ENCODE measurements around the gene ZNF70. TPM values are rescaled to one million over a fixed set of nuclear protein-coding genes. Genes with fewer than 3 reads are reported as not detected.

The ZNF70 gene
- 1 to 10 TPM; 4.6 to 8.4 (median 6.3) TPM for polyA plus RNA-seq (ENCODE audit: insufficient read length in 4 of 4)

DNA sequence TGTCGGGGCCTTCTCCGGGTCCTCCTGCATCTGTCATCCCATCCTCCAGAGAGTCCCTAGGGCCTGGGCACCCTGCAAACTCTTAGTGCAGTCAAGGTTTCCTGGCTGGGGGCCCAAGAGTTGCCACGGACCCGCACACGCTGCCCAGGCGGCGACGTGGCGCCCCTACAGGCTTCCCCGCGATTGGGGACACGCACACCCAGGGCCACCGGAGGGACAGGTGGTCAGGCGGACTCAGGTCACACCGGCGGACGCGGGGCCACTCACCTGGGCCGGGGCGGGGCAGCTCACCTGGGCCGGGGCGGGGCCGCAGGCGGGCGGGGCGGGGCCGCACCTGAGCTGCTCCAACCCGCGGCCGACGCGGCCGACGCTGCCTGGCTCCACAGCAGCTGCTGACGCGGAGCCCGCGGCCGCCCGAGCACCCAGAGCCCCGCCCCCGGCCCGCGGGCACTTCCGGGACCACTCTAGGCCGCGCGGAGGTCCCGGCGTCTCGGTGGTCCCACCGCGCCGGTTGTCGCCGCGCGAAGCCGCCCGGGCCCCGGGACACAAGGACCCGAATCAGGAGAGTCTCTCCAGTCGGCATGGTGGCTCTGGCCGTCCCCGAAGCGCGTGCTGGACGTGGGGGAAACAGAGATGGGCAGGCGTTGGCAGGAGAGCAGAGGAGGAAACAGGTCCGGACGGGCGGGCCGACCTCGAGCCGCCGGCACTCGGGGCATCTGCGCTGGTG, at the start of gene ZNF70:
Gene ZNF70, minus strand, starts transcription at position 399 of the 727 bp plus-strand sequence. CDS start 5,972 bp downstream, outside the sequence.
- peak in 3 of 4 donors; percentile 71 to 79 (median 72) for DNase-seq (ENCODE audit: low read depth in 4 of 4, low spot score in 2 of 4)

DNA sequence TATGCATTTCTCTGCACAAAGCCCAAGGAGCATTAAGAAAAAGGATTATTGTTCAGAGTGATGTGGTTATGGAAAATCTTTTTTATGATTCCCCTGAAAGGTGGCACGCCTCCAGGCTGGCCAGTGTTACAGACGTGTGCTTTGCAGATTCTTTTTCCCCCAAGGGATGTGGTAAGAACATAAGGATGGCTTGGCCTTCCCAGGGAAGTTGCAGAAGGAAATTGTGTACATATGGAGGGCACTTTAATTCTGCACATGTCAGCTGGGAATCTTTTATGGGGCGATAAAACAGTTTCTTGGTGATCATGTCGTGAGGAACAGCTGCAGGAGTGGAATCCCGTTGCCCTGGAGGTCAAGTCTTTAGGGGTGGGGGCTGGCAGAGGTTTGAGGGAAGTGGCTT, 45.5 kb upstream of the ZNF70 start:
- DNase-seq (ENCODE audit: low read depth in 4 of 4, low spot score in 2 of 4) = no peak

DNA sequence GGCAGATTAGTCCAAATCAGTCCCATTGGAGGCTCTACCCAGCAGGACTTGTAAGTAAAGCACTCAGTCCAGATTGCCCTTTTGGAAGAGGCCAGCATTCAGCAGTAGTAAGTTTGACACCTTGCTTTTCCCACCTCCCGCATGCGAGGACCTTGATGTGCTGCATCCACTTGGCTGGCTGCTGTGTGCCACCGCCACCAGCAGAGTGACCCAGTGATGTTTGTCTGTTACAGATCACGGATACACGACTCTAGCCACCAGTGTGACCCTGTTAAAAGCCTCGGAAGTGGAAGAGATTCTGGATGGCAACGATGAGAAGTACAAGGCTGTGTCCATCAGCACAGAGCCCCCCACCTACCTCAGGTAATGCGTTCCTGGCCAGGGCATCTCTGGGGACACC, 42.4 kb upstream of the ZNF70 start:
- no peak for DNase-seq (ENCODE audit: low read depth in 4 of 4, low spot score in 2 of 4)

DNA sequence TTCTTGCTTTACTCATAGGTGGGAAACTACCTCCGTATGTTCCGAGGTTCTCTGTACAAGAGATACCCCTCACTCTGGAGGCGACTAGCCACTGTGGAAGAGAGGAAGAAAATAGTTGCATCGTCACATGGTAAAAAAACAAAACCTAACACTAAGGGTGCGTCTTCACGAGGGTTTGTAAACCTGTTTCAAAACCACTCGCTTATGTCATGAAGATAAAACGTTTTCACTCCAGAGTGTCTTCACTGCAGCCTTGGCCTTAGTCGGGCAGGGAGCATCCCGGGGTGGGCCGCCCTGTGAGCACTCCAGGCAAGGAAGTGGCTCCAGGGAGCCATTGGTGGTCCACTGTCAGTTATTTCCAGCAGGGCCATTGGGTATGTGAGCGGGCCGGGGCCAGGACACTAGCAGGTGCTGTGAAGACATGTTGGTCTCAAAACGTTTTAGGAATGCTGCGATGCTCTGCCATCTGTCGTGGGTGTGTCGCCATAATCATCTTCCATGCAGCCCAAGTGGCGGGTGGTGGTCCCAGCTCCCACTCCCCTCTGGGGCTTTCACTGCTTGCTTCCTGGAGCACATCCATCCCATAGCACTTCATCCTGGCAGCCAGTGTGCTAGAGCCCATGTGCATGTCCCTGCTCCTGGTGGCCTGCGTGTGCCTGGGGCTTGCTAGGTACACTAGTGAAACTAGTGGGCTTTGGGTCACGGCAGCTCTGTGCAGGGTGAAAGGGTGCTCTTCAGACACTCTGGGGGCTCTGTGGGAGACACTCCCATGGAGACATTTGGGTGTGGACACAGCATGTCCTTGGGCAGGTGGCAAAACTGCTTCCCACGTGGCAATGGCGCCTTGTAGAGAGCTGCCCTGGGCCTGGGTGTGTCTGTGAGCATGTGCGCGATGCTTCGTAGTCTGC, 41.1 kb upstream of the ZNF70 start:
- DNase-seq (ENCODE audit: low read depth in 4 of 4, low spot score in 2 of 4) = no peak

DNA sequence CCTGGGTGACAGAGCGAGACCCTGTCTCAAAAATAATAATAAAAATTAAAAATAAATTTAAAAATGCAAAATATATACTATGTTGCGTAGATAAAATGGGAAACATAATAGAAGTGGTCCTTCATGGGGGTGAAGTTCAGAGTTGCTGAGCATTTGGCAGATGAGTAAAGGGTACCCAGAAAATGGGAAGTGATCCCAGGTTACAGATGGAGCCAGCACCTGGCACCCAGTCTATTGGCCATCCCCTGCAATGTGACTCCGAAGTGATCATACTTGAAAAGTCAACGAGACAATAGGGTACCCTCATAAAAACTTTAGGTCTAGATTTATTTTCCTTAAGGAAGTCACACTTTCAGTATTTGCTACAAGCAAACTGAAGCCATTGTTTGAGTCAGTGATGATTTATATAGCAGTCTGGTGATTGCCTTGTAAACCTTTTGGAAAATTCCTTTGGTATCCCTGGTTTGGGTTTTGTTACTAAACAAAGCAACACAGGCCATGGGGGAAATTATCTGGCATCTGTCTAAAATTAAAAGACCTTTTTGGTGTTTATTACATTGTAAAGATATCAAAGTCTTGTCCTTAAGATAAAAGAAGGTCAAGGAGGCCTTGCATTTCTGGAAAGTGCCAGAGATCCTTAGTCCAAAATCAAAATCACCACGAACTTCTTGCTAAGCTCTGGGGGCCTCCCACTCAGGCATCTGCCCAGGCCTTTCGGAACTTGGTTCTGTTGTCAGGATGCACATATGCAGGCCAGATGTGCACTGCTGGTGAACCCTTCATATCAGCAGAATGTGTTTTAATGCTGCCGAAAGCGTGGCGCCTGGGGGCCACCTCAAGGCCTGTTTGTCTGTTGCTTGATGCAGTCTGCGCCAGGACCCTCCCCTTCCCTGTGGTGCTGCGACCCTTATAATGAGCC, 40.2 kb upstream of the ZNF70 start:
- DNase-seq (ENCODE audit: low read depth in 4 of 4, low spot score in 2 of 4) = no peak

DNA sequence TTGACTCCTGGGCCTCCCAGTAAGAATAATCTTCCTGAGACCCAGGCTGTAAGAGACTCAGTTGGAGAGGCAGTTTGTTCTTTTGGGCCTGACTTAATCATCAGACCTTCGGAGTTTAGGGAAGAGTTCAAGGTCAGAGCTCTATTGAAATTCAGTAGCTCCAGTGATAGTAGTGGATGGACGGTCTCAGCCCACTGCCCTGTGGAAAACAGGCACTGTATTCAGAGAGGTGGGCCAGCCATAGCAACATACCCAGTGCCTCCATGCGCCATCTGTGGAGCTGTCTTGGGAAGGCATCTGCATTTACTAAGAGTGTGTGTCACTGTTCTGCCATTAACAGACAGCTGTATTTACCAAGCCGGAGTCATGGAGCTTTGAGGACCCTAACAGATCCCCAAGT, 38.7 kb upstream of the ZNF70 start:
- no peak for DNase-seq (ENCODE audit: low read depth in 4 of 4, low spot score in 2 of 4)

DNA sequence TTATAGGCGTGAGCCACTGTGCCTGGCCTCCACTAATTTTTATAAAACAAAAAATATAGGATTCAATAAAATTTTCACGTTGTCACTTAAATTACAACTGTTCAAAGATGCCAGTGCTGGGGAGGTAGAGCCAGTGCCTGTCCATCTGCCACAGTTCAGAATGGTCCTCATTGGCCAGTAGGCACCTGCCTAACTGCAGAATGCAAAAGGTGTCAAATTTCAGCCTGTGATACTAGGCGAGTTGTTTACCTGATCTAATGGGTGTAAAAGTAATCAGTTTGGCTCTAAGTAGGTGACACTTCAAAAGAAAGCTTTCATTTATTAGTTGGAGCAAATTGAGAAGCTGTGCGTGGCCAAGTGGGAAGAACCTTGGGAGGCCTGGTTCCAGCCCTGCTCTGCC, 38.2 kb upstream of the ZNF70 start:
- no peak for DNase-seq (ENCODE audit: low read depth in 4 of 4, low spot score in 2 of 4)

DNA sequence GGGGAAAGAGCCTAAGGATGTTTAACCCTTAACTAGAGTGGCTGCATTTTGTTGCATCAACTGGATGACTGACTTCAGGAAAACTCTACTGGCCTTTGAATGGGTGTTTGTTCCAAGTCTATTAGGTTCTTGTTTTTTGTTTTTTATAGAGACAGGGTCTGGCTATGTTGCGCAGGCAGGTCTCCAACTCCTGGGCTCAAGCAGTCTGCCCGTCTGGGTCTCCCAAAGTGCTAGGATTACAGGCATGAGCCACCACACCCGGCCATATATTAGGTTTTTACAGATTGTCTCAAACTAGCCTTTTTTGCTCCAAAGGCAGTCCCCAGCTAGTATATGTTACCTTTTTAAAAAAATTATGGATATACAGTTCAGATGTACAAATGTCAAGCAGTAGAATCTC, 37.0 kb upstream of the ZNF70 start:
- no peak for DNase-seq (ENCODE audit: low read depth in 4 of 4, low spot score in 2 of 4)

DNA sequence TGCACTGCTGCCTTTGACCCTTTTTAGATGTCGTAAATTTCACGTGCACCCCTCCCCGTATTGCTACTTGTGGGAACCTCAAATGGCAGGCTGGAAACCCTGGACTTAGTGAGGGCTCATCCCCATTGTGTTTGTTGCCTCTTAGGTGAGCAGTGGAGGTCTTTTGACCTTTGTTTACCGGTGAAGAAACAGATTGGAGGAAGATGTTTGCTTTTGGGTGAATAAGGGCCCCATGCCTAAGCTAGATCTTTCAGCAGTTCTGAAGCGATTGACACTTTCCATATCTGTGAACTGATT, 36.6 kb upstream of the ZNF70 start:
- no peak for DNase-seq (ENCODE audit: low read depth in 4 of 4, low spot score in 2 of 4)

DNA sequence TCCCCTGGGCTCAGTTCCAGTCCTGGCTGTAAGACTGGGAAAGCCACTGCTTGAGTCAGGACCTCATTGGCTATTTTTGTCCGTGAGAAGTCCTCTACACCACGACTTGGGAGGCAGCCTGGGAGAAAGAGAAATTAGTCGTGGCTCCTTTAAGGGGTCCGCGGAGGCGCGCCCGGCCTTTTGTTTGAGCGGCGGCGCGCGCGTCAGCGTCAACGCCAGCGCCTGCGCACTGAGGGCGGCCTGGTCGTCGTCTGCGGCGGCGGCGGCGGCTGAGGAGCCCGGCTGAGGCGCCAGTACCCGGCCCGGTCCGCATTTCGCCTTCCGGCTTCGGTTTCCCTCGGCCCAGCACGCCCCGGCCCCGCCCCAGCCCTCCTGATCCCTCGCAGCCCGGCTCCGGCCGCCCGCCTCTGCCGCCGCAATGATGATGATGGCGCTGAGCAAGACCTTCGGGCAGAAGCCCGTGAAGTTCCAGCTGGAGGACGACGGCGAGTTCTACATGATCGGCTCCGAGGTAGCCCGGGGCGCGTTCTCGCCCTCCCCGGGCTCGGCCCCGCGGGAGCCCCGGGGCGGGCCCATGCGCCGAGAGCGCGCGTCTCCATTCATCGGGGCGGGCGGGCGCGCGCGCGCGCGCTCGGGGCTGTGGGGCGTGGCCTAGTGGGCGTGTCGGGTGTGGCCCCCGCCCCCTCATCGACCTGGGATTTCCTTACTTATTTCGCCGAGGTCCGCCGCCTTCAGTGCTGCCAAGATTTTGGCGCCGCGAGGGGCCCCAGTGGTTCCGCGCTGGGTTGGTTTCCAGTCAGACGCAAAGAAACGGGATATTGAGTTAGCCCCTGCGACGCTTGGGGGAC, 36.1 kb upstream of the ZNF70 start, which contains the start of gene SMARCB1:
Gene SMARCB1, plus strand, starts transcription at position 215 of the 848 bp plus-strand sequence. Its CDS starts 204 bp downstream, at position 419.
- DNase-seq (ENCODE audit: low read depth in 4 of 4, low spot score in 2 of 4) = peak; percentile 72 to 85 (median 77)

DNA sequence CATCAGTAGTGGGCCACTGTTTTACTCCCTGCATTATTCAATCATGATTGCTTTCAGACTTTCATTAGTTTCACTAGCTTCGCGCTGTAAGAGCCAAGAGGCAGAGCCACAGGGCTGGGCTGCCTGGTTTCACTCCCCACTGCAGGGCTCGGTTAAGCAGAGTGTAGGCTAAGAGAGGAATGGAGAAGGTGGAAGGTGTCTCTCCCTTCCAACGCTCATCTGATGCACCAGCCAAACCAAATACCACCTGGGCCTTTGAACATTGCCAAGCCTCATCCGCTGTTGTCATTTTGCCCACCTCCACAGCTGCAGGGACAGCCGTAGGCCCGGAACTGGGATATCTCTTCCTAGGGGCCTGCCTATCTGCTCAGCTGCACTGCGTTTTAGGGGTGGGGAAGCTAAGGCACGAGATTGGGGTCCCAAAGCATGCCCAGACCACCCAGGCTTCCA, 35.4 kb upstream of the ZNF70 start:
- DNase-seq (ENCODE audit: low read depth in 4 of 4, low spot score in 2 of 4) = no peak

DNA sequence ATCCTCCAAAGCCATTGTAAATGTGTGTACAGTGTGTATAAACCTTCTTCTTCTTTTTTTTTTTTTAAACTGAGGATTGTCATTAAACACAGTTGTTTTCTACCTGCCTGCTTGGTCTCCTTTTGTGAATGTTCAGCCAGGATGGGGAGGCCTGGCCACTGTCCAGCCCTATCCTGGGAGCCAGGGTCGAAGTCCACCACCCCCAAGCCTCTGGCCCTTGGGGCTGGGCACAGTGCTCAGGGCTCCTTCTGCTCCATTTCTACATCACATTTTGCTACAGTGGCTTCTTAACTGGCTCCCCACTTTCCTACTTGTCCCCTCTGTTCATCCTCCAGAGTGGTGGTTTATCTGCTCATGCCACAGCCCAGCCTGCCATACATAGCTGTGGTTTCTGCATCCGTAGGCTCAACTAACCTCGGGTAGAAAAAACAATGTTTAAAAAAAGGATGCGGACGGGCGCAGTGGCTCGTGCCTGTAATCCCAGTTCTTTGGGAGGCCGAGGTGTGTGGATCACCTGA, 33.4 kb upstream of the ZNF70 start:
- no peak for DNase-seq (ENCODE audit: low read depth in 4 of 4, low spot score in 2 of 4)

DNA sequence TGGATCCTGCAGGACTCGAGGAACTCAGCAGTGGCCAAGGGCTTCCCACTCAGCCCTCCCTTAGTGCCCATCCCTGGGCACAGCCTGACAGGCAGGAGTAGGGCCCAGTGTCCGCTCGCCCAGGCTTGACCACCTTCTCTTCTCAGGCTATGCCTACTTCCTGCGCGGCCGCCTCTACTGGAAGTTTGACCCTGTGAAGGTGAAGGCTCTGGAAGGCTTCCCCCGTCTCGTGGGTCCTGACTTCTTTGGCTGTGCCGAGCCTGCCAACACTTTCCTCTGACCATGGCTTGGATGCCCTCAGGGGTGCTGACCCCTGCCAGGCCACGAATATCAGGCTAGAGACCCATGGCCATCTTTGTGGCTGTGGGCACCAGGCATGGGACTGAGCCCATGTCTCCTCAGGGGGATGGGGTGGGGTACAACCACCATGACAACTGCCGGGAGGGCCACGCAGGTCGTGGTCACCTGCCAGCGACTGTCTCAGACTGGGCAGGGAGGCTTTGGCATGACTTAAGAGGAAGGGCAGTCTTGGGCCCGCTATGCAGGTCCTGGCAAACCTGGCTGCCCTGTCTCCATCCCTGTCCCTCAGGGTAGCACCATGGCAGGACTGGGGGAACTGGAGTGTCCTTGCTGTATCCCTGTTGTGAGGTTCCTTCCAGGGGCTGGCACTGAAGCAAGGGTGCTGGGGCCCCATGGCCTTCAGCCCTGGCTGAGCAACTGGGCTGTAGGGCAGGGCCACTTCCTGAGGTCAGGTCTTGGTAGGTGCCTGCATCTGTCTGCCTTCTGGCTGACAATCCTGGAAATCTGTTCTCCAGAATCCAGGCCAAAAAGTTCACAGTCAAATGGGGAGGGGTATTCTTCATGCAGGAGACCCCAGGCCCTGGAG, 32.6 kb upstream of the ZNF70 start:
- DNase-seq (ENCODE audit: low read depth in 4 of 4, low spot score in 2 of 4) = no peak

DNA sequence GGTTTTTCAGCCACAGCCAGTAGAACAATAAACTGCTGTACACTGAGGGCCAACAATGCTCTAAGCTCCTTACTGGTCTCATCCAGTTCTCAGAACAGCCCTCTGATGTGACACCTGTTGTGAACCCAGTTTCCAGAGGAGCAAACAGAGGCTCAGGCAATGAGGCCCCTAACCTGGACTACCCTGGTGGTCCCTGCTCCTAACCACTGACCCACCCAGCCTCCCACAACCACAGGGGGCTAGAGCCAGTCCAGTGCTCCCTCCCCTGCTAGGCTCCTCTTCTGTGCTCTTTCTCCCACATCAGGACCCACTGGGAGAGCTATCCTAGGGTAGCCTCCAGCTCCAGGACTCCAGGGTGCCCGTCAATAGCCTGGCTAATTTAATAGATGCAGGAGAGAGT, 31.8 kb upstream of the ZNF70 start:
- DNase-seq (ENCODE audit: low read depth in 4 of 4, low spot score in 2 of 4) = no peak

DNA sequence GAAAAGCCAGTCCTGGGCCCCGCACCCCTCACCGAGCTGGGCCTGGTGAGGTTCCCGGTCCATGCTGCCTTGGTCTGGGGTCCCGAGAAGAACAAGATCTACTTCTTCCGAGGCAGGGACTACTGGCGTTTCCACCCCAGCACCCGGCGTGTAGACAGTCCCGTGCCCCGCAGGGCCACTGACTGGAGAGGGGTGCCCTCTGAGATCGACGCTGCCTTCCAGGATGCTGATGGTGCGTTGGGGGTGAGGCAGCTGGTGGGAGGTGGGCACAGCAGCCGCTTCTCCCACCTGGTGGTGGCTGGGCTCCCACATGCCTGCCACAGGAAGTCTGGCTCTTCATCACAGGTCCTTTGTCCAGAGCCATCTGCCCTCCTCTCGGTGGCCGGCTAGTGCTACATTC, 31.3 kb upstream of the ZNF70 start:
- DNase-seq (ENCODE audit: low read depth in 4 of 4, low spot score in 2 of 4) = no peak

DNA sequence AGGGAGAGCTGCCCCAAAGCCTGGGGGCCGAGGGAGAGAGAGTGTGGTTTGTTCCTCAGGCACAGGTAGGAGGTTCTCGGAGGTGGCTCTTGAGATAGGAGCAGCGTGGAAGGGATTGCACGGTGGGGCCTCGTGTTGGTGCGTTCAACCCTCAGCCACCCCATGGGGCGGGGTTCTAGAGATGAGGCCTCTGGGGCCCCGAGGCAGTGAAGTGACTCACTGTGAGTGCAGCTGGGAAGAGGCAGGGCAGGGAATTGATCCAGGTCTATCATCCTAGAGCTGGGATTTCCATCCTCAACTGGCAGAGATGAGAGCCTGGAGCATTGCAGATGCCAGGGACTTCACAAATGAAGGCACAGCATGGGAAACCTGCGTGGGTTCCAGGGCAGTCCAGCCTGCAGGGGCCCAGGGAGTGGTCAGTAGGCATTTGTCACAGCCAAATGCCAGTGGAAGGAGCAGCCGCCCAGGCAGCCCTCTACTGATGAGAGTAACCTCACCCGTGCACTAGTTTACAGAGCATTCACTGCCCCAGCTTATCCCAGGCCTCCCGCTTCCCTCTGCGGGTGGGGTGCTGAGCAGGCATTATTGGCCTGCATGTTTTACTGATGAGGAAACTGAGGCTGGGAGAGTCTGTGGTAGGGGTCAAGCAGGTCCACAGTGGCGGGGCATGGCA, 30.7 kb upstream of the ZNF70 start:
- DNase-seq (ENCODE audit: low read depth in 4 of 4, low spot score in 2 of 4) = no peak

DNA sequence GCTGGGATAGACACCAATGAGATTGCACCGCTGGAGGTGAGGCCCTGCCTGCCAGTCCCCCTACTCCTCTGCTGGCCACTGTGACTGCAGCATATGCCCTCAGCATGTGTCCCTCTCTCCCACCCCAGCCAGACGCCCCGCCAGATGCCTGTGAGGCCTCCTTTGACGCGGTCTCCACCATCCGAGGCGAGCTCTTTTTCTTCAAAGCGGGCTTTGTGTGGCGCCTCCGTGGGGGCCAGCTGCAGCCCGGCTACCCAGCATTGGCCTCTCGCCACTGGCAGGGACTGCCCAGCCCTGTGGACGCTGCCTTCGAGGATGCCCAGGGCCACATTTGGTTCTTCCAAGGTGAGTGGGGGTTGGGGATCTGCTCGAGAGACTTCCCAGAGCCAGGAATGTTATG, 30.2 kb upstream of the ZNF70 start:
- no peak for DNase-seq (ENCODE audit: low read depth in 4 of 4, low spot score in 2 of 4)

DNA sequence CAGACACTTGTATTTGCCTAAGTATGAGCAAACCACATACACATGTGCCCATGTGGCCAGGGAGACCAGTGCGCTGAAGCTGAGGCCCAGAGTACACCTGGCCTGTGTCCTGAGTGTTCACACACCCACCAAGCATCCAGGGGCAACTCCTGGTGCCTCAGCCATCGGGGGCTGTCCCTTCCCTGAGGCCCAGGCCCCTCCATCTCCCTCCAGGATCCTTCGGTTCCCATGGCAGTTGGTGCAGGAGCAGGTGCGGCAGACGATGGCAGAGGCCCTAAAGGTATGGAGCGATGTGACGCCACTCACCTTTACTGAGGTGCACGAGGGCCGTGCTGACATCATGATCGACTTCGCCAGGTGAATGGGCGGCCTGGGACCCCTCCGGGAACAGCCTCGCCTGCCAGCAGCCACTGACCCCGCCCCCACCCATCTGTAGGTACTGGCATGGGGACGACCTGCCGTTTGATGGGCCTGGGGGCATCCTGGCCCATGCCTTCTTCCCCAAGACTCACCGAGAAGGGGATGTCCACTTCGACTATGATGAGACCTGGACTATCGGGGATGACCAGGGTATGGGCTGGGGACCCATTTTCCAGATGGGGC, 29.3 kb upstream of the ZNF70 start:
- DNase-seq (ENCODE audit: low read depth in 4 of 4, low spot score in 2 of 4) = no peak

All from left renal cortex interstitium (tissue), 4 donors.